Activated naive CD8-positive, alpha-beta T cell (primary cell): ENCODE results near the gene AMPD1.

ENCODE experiments used
- H3K27ac Mint-ChIP-seq: one replicate; pipeline ENCODE4 v1.8.0; 2021; ENCODE audit warnings: mixed read lengths
- H3K27me3 Mint-ChIP-seq: one replicate; pipeline ENCODE4 v1.8.0; 2021; ENCODE audit warnings: mixed read lengths
- H3K36me3 Mint-ChIP-seq: one replicate; pipeline ENCODE4 v1.8.0; 2021; ENCODE audit warnings: mixed read lengths
- H3K4me1 Mint-ChIP-seq: one replicate; pipeline ENCODE4 v1.8.0; 2021; ENCODE audit warnings: low read depth, mixed read lengths
- H3K4me3 Mint-ChIP-seq: one replicate; pipeline ENCODE4 v1.8.0; 2021; ENCODE audit warnings: mild to moderate bottlenecking, mixed read lengths
- H3K9me3 Mint-ChIP-seq: one replicate; pipeline ENCODE4 v1.8.0; 2021; ENCODE audit warnings: low read depth, mixed read lengths

AMPD1 gene

DNA sequence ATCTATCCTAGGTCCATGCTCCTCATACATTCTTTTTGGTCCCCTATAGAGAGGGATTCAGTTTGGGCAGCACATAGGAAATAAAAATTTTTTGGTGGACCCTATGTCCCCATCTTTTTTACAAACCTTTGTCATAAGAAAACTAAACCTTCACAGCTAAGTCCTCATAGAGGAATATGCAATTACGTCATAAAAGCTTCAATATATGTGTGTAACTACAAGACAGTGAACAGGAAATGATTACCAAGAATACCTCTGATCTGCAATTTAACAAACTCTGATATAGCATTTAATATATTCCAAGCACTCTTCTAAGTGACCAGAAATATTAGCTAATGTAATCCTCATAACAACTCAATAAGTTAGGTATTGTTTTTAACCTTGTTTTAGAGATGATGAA, 19.2 kb downstream of the AMPD1 start:
- H3K36me3 Mint-ChIP-seq, result no peaks in the 10 kb centered on the region
- H3K27ac Mint-ChIP-seq, result no peak overlapping the region
- no peak overlapping the region for H3K4me3 Mint-ChIP-seq
- H3K4me1 Mint-ChIP-seq, result no peaks in the 10 kb centered on the region
- no peaks in the 10 kb centered on the region for H3K9me3 Mint-ChIP-seq
- H3K27me3 Mint-ChIP-seq, result peaks cover 12% of the 10 kb centered on the region

DNA sequence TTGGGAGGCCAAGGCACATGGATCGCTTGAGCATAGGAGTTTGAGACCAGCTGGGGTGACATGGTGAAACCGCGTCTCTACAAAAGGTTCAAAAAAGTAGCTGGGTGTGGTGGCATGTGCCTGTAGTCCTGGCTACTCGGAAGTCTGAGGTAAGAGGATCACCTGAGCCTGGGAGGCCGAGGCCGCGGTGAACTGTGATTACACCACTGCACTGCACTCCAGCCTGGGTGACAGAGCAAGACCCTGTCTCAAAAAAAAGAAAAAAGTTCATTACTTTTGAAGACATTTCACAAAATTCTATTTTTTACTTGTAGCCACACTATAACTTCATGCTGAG, 23.4 kb downstream of the AMPD1 start:
- no peaks in the 10 kb centered on the region for H3K9me3 Mint-ChIP-seq

DNA sequence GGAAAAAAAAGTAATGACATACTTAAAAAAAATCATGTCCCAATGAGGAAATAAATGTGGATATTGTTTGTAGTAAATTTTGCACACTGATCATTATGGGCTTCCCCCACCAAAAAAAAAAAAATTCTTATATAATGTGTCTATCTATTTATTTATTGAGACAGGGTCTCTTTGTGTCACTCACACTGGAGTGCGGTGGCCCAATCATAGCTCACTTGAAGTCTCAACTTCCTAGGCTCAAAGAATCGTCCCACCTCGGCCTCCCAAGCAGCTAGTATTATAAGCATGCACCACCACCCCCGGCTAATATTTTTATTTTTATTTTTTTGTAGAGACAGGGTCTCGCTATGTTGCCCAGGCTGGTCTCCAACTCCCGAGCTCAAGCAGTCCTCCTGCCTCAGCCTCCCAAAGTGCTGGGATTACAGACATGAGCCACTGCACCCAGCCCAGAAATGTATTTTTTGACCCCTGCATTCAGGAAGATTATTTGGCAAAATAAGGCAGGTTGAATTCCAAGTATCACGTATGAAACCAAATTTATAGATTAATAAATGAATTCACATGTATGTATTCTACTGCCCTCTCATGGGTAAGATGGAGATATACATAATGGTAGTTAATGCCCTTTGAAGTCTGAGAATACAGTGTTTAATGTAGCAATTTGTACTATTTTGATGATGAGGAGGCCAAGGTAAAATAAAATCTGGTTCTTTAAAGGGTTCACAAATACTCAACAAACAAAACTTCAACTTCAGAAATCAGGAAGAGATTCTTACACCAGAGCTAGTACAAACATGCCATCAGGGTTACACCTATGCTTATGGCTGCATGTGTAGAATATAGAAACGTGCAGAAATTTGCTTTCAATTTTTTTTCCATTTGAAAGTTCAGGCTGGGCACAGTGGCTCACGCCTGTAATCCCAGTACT, 24.1 kb downstream of the AMPD1 start:
- H3K27ac Mint-ChIP-seq, result no peak overlapping the region
- H3K36me3 Mint-ChIP-seq, result no peaks in the 10 kb centered on the region
- peaks cover 3% of the 10 kb centered on the region for H3K27me3 Mint-ChIP-seq
- H3K4me1 Mint-ChIP-seq, result peaks cover 13% of the 10 kb centered on the region
- no peaks in the 10 kb centered on the region for H3K9me3 Mint-ChIP-seq
- peak overlapping the region; percentile 64 for H3K4me3 Mint-ChIP-seq

More for the DNA sequence above, 23.4 kb downstream of the AMPD1 start:
- Mint-ChIP-seq H3K27ac (no peak overlapping the region), H3K4me1 (peaks cover 13% of the 10 kb centered on the region), H3K4me3 (no peak overlapping the region), H3K36me3 (no peaks in the 10 kb centered on the region), H3K27me3 (peaks cover 4% of the 10 kb centered on the region)

DNA sequence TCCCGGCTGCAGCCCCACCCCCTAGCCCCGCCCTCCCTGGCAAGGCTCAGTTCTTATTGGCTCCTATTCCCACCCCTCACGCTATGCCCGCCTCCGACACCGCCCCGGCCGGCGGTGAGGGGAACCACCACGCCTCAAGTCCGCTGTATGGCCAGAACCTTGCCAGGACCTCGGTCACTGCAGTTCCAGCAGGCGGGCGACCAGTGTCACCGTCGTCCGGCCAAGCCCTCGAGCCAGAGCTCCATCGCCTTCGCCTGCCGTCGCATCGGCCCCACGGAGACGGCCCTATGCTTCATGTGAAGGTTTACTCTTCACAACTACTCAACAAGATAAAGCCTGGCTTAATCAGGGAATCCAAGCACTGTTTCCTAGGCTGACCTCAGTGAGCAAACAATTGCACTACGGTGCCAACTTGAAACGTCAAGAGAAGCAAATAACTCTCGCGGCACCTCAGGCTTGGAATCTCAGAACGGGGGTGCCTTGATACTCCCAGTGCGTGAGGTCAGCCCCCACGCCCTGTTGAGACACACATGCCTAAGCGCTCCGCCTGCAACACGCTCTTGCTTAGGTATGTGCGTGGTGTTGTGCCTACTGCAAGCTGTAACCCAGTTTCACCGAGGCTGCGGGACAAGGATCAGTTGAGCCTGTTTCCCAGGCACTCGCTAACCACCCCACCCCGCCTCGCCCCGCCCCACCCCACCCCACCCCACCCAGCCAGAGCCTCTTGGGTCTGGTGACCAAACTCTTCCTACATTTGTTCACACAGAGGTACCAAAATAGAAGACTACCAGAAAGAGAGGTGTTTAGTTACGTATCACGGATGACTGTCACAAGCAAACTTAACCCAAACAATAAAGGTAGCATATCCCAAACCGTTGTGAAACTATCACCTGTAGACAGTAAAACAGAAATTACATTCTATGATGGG, 25.0 kb downstream of the AMPD1 start:
- Mint-ChIP-seq H3K4me3 (peak overlapping the region; percentile 94), H3K27ac (peak overlapping the region; percentile 56), H3K27me3 (peaks cover 2% of the 10 kb centered on the region), H3K36me3 (no peaks in the 10 kb centered on the region), H3K4me1 (peaks cover 13% of the 10 kb centered on the region), H3K9me3 (no peaks in the 10 kb centered on the region)

DNA sequence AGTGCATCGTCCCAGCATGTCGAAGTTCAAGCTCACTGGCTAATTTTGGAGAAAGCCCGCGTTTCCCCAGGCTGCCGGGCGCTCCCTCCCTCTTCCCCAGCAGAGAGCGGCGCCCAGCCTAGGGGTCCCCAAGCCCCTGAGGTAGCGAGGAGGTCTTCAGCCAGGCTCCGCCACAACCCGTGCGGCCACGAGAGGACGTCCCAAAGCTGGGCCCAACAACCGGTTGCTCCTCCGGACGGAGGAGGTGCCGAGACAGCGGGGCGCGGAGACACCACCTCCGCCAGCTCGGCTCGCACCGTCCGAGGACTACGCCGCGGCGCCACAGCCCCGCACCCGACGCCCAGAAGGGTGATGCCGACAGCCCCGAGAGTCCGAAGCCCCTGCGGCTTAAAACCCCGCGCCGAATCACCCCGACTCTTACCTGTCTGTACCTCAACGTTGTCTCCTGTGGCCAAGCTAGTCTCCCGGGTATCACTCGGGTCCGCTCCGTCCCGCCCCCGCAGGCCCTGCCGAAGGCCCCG, 25.7 kb downstream of the AMPD1 start, which contains the start of gene DENND2C:
DENND2C (minus strand) TSS at position 488 of the 521 bp plus-strand sequence. CDS start 44,065 bp downstream, outside the sequence.
- H3K4me3 Mint-ChIP-seq, result peak within 1 kb of the TSS; percentile 94
- H3K9me3 Mint-ChIP-seq, result no peaks in the 10 kb centered on the region
- no peaks in the 10 kb centered on the region for H3K36me3 Mint-ChIP-seq
- peaks cover 2% of the 10 kb centered on the region for H3K27me3 Mint-ChIP-seq
- H3K4me1 Mint-ChIP-seq, result peaks cover 13% of the 10 kb centered on the region
- H3K27ac Mint-ChIP-seq, result peak within 1 kb of the TSS; percentile 56

DNA sequence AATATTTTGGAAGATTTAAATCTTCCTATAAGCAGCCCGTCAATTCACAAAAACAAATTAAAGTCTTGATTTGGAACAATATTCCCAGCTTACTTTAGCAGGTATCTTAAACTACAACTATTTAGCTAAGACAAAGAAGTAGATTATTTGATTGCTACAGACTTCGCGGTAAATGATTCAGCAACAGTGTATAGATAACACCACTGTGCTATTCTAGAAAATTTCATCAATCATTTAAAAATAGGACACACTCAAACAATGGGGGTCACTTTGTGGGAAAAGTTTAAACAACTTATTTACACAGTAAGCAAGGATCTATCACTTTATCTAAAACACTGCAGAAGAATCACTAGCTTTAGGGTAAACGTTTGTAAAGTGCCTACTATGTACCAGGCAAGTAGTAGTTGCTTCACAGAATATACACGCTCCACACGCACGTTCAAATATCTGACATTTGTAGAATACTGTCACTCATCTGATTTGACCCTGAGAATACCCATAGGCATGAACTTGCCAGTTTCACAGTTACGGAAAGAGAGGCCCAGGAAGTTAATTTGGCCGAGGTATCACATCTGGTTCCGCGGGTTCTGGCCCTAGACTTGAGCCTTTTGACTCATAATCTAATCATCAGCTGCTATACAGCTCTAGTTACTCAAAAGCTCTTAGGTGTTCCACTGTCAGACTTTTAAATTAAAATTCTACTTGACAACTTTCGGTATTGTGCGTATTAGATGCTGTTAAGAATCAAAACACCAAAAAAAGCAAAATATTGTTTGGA, 26.4 kb downstream of the AMPD1 start:
- Mint-ChIP-seq H3K4me1 (peaks cover 13% of the 10 kb centered on the region), H3K36me3 (no peaks in the 10 kb centered on the region), H3K9me3 (no peaks in the 10 kb centered on the region), H3K27ac (no peak overlapping the region), H3K4me3 (peak overlapping the region; percentile 94), H3K27me3 (peaks cover 2% of the 10 kb centered on the region)

DNA sequence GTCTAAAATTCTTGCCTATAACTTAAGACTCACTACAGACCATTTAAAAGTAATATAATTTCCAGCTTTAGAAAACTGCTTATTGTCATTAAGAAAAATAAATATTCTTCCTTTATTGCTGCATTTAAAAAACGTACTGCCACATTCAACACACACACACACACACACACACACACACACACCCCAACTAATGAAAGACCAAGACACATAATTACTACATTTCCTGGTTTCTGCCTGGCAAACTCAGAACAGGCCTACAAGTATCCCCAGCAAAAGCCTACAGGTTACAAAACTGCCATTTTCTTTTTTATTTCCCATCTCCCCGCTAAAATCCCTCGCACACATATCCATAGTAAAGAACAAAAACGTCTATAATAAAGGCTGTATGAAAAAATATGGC, 27.0 kb downstream of the AMPD1 start:
- no peaks in the 10 kb centered on the region for H3K36me3 Mint-ChIP-seq
- no peak overlapping the region for H3K4me3 Mint-ChIP-seq
- peaks cover 13% of the 10 kb centered on the region for H3K4me1 Mint-ChIP-seq
- H3K27me3 Mint-ChIP-seq, result peaks cover 2% of the 10 kb centered on the region
- H3K9me3 Mint-ChIP-seq, result no peaks in the 10 kb centered on the region
- H3K27ac Mint-ChIP-seq, result no peak overlapping the region

DNA sequence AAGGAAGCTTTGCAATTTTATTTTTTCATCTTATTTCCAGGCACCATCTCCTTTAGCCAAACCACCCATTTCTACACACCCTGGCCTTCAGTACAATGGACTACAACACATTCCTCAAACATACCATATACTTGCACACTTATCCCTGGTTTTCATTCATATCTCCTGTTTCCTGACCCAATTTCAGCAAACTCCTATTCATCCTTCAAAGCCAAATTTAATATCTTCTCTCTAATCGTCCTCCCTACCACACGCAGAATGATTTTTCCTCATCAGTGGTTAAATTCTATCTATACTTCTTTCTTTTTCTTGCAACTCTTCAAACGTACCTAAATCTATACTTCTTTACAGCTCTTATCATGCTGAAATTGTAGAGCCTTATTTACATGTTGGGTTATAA, 28.4 kb downstream of the AMPD1 start:
- peaks cover 13% of the 10 kb centered on the region for H3K4me1 Mint-ChIP-seq

DNA sequence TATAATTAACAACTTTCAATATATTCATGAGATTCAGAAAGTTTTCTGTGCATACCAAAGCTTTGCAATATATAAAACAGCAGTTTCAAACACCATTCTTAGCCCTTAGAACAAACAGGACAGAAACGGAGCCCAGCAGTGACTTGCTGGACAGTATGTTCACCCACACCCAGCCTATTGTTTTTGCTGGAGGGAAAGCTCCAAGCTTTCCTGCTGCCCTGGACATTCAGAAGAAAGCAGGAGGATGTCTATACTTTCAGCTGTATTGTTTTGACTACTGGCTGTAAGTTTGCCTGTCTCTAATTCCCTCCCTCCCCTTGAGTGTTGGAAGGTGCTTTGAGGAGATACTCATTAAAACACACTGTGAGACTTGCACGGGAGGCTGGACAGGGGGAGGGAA, 35.1 kb downstream of the AMPD1 start:
- H3K4me1 Mint-ChIP-seq, result no peaks in the 10 kb centered on the region
- peaks cover 10% of the 10 kb centered on the region for H3K27me3 Mint-ChIP-seq
- H3K4me3 Mint-ChIP-seq, result no peak overlapping the region
- no peaks in the 10 kb centered on the region for H3K36me3 Mint-ChIP-seq
- no peaks in the 10 kb centered on the region for H3K9me3 Mint-ChIP-seq
- H3K27ac Mint-ChIP-seq, result no peak overlapping the region

More for the DNA sequence above, 28.4 kb downstream of the AMPD1 start:
- H3K27ac Mint-ChIP-seq, result no peak overlapping the region
- H3K9me3 Mint-ChIP-seq, result no peaks in the 10 kb centered on the region
- no peaks in the 10 kb centered on the region for H3K36me3 Mint-ChIP-seq
- H3K4me3 Mint-ChIP-seq, result no peak overlapping the region
- H3K27me3 Mint-ChIP-seq, result peaks cover 2% of the 10 kb centered on the region

DNA sequence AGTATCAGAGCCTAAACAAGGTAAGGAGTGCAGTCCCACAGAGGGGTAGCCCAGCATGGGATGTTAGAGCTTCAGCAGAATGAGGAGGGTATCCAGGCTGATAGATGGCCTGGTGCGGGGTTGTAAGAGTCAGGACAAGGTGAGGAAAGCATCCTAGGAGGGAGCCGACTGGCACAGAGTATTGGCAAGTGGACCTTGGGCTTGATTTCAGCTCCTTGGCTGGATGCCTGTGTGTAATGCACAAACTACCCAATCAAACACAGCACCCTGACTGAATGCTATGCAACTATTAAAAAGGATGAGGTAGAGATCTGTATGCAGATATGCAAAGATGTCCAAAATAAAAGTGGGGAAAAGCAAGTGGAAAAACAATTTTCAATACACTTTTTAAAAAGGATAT, 43.5 kb downstream of the AMPD1 start:
- Mint-ChIP-seq H3K4me1 (no peaks in the 10 kb centered on the region), H3K27me3 (no peaks in the 10 kb centered on the region), H3K27ac (no peak overlapping the region), H3K36me3 (no peaks in the 10 kb centered on the region), H3K9me3 (no peaks in the 10 kb centered on the region), H3K4me3 (no peak overlapping the region)

DNA sequence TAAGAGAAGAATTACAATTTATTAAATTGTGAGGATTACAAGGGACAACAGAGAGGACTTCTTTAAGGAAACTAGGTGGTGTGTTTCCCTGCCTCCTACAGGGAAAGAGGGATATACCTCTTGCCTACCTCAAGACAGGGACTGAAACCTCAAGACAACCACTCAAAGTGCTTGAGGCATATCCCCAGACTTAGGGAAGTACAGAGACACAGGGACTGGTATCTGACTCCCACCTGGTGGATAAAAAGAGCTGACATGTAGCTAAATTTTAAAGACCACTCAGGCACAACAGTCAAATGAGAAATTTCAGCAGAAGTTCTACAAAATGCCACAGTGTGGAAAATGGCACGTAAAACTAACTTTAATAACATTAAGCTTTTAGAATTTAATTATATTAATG, 46.8 kb downstream of the AMPD1 start:
- Mint-ChIP-seq H3K27ac (no peak overlapping the region), H3K9me3 (no peaks in the 10 kb centered on the region), H3K36me3 (no peaks in the 10 kb centered on the region), H3K27me3 (no peaks in the 10 kb centered on the region), H3K4me1 (no peaks in the 10 kb centered on the region), H3K4me3 (no peak overlapping the region)

DNA sequence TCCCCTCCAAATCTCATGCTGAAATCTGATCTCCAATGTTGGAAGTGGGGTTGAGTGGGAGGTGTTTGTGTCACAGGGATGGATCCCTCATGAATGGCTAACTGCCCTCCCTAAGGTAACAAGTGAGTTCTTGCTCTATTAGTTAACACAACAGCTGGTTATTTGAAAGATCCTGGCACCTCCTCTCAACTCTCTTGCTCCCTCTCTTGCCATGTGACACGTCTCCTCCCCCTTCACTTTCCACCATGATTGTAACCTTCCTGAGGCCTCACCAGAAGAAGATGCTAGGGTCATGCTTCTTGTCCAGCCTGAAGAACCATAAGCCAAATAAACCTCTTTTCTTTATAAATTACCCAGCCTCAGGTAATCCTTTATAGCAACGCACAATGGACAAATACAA, 54.0 kb downstream of the AMPD1 start:
- Mint-ChIP-seq H3K4me3 (no peak overlapping the region), H3K27ac (no peak overlapping the region), H3K9me3 (no peaks in the 10 kb centered on the region), H3K4me1 (no peaks in the 10 kb centered on the region), H3K36me3 (no peaks in the 10 kb centered on the region), H3K27me3 (peaks cover 3% of the 10 kb centered on the region)

DNA sequence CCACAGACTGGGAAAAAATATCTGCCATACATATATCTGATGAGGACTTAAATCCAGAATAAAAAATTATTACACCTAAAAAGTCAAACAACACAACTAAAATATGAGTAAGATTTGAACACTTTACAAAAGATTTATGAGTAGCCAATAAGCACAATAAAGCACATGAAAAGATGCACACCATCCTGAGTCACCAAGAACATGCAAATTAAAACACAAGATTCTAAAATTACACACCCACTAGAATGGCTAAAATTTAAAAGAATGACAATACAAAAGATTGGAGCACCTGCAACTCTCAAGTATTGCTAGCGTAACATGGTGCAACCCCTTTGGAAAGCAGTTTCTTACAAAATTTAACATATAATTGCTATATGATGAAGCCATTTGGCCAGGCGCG, 56.4 kb downstream of the AMPD1 start:
- Mint-ChIP-seq H3K9me3 (no peaks in the 10 kb centered on the region), H3K27ac (no peak overlapping the region), H3K27me3 (peaks cover 6% of the 10 kb centered on the region), H3K4me3 (no peak overlapping the region), H3K36me3 (no peaks in the 10 kb centered on the region), H3K4me1 (no peaks in the 10 kb centered on the region)

DNA sequence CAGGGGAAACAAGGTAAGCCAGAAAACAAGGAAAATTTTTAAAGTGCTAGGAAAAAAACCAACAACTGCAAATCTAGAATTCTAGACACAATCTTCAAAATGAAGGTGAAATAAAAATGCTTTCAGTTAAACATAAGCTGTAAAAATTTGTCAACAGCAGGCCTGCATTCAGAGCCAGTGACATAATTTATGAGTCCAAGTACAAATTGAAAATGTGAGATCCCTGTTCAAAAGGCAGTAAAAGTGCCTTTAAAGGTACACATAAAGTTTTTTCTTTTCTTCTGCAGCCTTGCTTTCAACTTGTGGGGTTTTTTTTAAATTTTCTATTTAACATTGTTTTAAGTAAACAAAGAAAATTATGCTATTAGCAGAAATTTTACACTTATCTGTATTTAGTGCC, 62.9 kb downstream of the AMPD1 start:
- Mint-ChIP-seq H3K27ac (no peak overlapping the region), H3K4me1 (no peaks in the 10 kb centered on the region), H3K36me3 (peaks cover 3% of the 10 kb centered on the region), H3K9me3 (peaks cover 5% of the 10 kb centered on the region), H3K27me3 (peaks cover 4% of the 10 kb centered on the region), H3K4me3 (no peak overlapping the region)
